Kasumi-1 (cell line): ENCODE data around the gene LRRK2.
A peak's percentile ranks its signal among the peaks of the same experiment; 100 is the strongest.
"Not testable (repeated sequence)": the region's sequence is repeated elsewhere in the genome, so short reads cannot be mapped to it uniquely, and the experiment has no call there.

Source experiments
- DNase-seq, 2 experiments: peaks; one replicate each; lab custom pipeline; 2025; lab: John Stamatoyannopoulos, UW

The LRRK2 gene

DNA sequence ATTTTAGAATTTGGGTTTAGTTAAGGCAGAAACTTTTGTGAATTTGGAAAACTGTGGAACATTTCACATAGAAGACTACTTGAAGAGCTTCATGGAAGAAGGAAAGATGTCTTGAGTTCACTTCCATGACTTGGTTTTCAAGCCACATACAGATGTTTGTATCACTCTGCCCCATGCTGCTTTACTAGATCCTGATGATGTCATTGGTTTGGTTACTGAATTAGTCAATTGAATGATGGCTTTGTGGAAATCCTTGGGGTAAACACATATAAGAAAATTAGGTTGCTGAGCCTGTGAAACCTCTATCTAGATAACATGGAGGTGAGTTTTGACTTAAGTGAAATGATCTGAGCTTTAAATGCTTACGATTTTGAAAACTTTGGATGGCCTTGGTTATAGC, 90.6 kb downstream of the LRRK2 start:
- no peak for DNase-seq

GRCh38 chr12:40324261-40324660, 99.5 kb downstream of the LRRK2 start:
- no peak for DNase-seq

DNA sequence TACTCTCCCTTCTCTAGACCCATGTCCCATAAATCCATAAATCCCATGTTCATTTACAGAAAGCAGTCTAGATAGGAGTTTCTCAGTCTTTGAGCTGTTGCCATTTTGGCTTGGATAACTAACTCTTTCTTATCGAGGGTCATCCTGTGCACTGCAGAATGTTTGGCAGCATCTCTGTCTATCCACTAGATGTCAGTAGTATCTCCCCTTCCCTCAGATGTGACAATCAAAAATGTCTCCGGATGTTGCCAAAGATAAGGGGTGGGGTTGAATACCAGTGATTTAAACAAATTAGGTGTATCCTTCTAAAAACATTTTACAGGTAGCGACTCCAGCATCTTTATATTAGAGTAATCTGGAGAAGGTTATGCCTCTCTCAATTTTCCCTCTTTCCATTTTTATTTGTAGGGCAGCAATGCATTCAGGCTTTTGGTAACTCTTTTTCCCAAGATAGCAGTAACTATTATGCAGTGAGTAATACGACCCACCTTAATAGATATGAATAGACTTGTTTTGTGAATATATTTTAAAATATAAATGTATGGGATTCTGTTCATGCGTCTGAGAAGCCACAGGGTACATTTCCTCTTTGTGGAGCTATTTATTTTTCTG, 100.7 kb downstream of the LRRK2 start:
- DNase-seq, result peak; percentile 64 to 83

DNA sequence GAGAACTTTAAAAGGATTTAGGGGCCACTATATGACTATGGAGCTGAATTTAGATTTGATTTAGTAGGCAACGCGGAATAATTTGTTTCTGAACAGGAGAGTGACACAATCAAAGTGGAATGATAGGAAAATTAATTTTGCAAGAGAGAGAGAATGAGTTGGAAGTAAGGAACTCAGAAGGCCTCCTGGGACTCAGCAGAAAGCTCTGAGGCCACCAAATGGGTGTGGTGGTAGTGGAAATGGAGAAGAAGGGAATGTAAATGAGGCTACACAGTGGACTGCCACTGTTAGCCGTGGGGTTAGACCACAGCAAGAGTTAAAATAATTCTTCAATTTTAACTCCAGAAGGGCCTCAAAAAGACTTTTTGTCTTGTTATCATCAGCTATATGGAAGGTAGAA, 102.7 kb downstream of the LRRK2 start:
- DNase-seq, result no peak

- peak; percentile 1 to 3 for DNase-seq
These were observed 105.4 kb downstream of the LRRK2 start for GRCh38 chr12:40330180-40330579.

DNA sequence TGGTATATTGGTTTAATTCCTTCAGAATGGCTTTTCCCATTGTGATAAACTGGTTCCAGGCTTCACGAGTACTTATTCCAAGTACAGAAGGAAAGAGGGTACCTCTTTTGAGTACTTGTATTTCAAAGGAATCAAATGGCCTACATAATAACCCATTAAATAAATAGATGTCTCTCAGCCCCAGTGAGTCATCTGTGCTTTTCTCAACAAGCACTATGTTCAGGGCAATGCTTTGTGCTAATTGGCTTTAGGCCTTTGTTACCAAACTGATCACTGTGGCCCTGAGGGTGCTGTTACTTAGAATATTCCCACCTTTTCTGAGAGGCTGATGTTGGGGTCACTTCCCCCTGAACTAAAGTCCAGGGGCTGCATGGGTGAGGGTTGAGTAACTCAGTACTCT, 107.1 kb downstream of the LRRK2 start:
- DNase-seq, result no peak

DNA sequence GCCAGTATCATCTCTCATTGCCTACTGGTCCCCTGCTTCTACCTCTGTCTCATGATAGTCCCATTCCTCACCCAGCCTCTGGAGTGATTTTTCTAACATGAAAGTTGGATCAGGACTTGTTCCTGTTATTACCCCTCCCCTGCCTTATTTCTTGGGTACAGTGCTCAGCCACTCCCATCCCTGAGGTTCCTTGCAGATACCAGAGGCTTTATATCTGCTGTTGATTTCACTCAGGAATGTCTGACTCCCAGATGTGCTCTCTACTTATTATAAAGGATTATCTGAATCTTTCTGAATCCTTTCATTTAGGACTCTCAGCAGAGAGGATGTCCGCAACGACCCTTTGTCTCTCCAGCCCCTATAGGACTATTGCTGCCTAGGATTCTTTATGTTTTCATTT, 111.2 kb downstream of the LRRK2 start:
- no peak for DNase-seq

GRCh38 chr12:40336573-40337199, 111.9 kb downstream of the LRRK2 start:
- DNase-seq, result peak; percentile 52 to 69

DNA sequence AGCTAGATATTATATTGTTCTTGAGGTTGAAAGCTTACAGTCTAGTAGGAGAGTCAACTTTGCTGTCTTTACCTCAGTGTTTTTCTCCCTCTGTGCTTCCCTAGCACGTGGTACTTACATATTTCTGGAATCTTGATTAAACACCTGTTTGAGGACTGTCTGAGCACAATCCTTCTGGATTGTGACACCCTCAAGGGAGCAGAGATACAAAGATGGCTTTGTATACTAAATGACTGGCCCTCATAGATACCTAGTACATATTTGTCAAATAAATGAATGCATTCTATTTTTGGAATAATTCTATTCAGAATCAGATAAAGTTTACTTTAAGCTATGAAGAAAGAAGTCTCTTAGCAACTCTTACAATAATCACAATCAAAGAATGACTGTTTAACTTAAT, 113.3 kb downstream of the LRRK2 start:
- no peak for DNase-seq

GRCh38 chr12:40338621-40339020, 113.8 kb downstream of the LRRK2 start:
- DNase-seq, result no peak

- DNase-seq, result no peak
These were observed 117.2 kb downstream of the LRRK2 start for GRCh38 chr12:40342010-40342409.

DNA sequence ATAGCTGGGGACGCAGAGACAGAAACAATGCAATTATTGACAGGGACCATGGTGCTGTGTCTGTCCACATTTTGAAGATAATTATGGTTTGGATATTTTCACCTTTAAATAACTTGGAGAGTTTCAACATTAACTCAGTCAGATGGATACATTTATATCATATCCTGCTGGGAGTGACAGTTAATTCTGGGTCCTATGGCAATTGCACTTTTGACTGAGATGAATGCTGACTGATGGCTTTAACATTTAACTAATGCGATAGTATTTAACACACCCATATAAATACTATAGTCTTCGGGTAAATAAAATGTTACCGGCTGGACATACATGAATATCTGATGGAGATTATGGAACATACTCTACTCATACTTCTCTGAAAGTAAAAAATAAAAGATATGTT, 118.3 kb downstream of the LRRK2 start:
- DNase-seq, result no peak

GRCh38 chr12:40344312-40344711, 119.5 kb downstream of the LRRK2 start:
- no peak for DNase-seq

DNA sequence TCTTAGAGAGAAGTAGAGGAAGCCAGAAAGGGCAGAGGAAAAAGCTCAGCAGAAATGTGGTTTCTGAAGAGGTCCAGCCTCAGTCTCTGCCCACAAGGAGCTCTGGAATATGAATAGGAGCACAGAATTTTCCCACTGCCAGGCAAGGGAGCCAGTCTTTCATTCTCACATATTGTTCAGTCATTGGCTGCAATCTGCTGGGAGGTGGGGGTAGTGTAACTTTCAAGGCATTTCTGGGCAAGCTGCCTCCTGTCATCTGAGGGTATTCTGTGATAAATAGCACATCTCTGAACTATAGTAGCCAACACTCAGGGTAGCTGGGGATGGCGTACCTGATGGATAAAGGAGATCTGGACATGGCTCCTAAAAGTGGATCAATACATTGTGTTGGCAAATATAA, 127.2 kb downstream of the LRRK2 start:
- no peak for DNase-seq

GRCh38 chr12:40375076-40375475, 150.3 kb downstream of the LRRK2 start:
- DNase-seq, result peak in 1 of 2 experiments; percentile 1

DNA sequence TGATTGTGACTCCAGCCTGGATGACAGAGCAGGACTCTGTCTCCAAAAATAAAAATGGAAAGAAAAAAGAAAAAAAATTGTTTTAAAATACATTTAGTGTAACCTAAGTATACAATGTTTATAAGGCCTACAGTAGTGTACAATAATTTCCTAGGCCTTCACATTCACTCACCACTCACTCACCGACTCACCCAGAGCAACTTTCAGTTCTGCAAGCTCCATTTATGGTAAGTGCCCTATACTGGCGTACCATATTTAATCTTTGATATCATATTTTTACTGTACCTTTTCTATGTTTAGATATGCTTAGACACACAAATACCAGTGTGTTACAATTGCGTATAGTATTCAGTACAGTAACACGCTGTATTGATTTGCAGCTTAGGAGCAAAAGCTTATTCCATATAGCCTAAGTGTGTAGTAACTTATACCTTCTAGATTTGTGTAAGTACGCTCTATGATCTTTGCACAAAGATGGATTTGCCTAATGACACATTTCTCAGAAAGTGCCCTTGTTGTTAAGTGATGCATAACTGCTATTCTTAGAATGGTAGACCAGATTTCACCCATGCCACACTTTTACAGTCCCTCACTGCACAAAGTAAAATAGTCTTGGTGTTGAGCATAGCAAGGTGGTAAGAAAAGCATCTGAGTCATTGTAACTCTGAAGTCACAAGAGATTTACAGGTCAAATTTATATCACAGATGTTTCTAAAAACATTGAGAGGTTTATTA, 151.9 kb downstream of the LRRK2 start:
- DNase-seq, result no peak

DNA sequence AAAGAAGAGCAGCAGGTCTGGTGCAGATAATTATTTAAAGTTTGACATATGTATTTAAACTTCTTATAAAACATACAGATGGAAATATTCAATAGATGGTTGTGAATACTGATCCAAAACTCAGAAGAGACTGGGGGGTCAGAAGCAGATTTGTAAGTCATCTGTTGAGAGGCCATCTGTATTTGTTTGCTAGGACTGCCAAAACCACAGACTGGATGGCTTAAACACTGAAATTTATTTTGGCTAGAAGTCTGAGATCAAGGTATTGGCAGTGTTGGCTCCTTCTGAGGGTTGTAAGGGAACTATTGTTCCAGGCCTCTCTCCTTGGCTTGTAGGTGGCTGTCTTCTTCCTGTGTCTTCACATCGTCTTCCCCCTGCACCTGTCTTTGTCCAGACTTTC, 153.9 kb downstream of the LRRK2 start:
- DNase-seq, result no peak

DNA sequence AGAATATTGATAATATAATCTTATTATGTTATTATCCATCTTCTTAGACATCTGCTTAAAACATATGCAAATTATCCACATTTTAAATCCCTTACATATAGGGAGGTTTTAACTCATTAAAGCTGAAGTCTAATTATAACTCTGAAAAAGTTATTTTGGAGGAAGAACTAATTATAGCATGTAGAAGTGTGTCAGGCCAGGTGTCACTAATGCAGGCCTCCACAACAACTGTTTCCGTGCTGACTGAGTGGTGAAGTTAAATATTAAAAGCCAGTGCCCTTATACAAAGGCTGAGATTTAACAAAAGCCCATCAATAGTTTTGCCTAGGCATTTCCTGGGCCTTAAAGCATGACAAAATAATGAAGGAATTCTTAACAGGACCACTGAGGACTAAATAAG, 157.4 kb downstream of the LRRK2 start:
- DNase-seq, result no peak

DNA sequence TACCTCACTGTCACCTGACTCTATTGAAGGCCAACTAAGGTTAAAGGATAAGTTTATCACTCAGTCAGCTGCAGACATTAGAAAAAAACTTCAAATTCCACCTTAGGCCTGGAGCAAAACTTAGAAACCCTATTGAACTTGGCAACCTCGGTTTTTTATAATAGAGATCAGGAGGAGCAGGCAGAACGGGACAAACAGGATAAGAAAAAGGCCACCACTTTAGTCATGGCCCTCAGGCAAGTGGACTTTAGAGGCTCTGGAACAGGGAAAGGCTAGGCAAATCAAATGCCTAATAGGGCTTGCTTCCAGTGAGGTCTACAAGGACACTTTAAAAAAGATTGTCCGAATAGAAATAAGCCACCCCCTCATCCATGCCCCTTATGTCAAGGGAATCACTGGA, 162.5 kb downstream of the LRRK2 start:
- DNase-seq, result not testable (repeated sequence)

- DNase-seq, result no peak
These were observed 166.2 kb downstream of the LRRK2 start for GRCh38 chr12:40390980-40391379.

- DNase-seq, result no peak
These were observed 168.2 kb downstream of the LRRK2 start for GRCh38 chr12:40393026-40393425.

GRCh38 chr12:40399656-40400055, 174.9 kb downstream of the LRRK2 start:
- DNase-seq, result no peak

GRCh38 chr12:40405419-40405818, 180.6 kb downstream of the LRRK2 start:
- no peak for DNase-seq
